ENCODE results near the gene COPS3. TPM values are rescaled to one million over a fixed set of nuclear protein-coding genes. Genes with fewer than 3 reads are reported as not detected.

Gene COPS3
- total RNA-seq, 1 experiment from 2014 or later = 113 TPM

DNA sequence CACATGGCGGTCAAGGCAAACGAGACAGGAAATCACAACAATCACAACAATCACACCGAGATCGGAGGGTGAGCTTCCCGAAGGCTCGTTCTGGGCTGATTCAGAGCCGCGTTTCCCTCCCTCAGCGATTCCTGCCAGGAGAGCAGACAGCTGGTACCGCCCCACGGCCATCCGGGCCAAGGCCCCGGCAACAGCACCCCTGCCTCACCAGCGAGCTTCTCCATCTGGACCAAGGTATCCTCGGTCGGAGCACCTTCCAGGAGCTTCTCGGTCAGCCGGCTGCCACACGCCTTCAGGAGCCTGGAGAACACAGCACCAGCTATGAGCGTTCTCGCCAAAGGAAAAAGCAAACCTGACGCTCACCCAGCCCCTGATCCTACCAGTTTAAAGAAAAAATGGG lies 59.7 kb downstream of the COPS3 start:
- no peaks in the 10 kb centered on the region for H3K27me3 ChIP-seq (ENCODE audit: insufficient read depth, low read length)
- no peak overlapping the region for H4K8ac ChIP-seq (replicated peaks; ENCODE audit: insufficient read length, low read depth, low read length)
- no peak overlapping the region for H3K4me2 ChIP-seq (ENCODE audit: insufficient read depth, insufficient read length, low read length)
- no peaks in the 10 kb centered on the region for H3K23me2 ChIP-seq (ENCODE audit: insufficient read length, low read depth, low read length, poor library complexity, severe bottlenecking)
- H3K27ac ChIP-seq (ENCODE audit: insufficient read length, low read depth, low read length) = no peak overlapping the region
- H3K79me1 ChIP-seq (ENCODE audit: insufficient read depth, low read depth, low read length, poor library complexity, severe bottlenecking) = no peaks in the 10 kb centered on the region
- no peak overlapping the region for H2AFZ ChIP-seq (ENCODE audit: low read length)
- peak overlapping the region; percentile 36 to 82 (median 48); a peak in 4 of 7 replicates for H3K27ac Mint-ChIP-seq
- no peak overlapping the region for H2BK5ac ChIP-seq (ENCODE audit: insufficient read length, low read length)
- TF ChIP-seq, protein P1, sequence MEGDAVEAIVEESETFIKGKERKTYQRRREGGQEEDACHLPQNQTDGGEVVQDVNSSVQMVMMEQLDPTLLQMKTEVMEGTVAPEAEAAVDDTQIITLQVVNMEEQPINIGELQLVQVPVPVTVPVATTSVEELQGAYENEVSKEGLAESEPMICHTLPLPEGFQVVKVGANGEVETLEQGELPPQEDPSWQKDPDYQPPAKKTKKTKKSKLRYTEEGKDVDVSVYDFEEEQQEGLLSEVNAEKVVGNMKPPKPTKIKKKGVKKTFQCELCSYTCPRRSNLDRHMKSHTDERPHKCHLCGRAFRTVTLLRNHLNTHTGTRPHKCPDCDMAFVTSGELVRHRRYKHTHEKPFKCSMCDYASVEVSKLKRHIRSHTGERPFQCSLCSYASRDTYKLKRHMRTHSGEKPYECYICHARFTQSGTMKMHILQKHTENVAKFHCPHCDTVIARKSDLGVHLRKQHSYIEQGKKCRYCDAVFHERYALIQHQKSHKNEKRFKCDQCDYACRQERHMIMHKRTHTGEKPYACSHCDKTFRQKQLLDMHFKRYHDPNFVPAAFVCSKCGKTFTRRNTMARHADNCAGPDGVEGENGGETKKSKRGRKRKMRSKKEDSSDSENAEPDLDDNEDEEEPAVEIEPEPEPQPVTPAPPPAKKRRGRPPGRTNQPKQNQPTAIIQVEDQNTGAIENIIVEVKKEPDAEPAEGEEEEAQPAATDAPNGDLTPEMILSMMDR (conservative IDR thresholded peaks at IDR 0.05) = no peak
- no peak overlapping the region for H2BK15ac ChIP-seq (ENCODE audit: low read depth, low read length)
- H3K36me3 Mint-ChIP-seq (ENCODE audit: insufficient read depth in 1 of 3, low read depth in 3 of 3) = peaks cover 42 to 91% (median 78%) of the 10 kb centered on the region in 3 experiments
- H2AK5ac ChIP-seq (ENCODE audit: insufficient read length, low read length) = no peak overlapping the region
- no peak overlapping the region for H4K5ac ChIP-seq (ENCODE audit: insufficient read length, low read depth, low read length)
- H2BK12ac ChIP-seq (ENCODE audit: insufficient read length, low read depth, low read length) = no peak overlapping the region
- no CpG with 5 or more reads among the region's 22 CpGs for WGBS (ENCODE audit: extremely low coverage, insufficient read length, low lambda C conversion rate)
- no peaks in the 10 kb centered on the region for H3K27me3 Mint-ChIP-seq (ENCODE audit: low read depth)
- no peaks in the 10 kb centered on the region for H3K79me2 ChIP-seq (ENCODE audit: insufficient read depth, low read length)
- no peak for DNase-seq
- H3K9me3 Mint-ChIP-seq = no peaks in the 10 kb centered on the region
- H2BK120ac ChIP-seq (ENCODE audit: low read depth, low read length, poor library complexity, severe bottlenecking) = no peak overlapping the region
- no peaks in the 10 kb centered on the region for H3K4me1 ChIP-seq (ENCODE audit: insufficient read depth, low read length)
- no peaks in the 10 kb centered on the region for H3K9me3 ChIP-seq (ENCODE audit: control insufficient read depth, low read depth, low read length)
- no peak overlapping the region; a peak in 1 of 5 replicates for H3K4me3 Mint-ChIP-seq
- H4K20me1 ChIP-seq (ENCODE audit: control insufficient read depth, insufficient read depth, insufficient read length) = no peaks in the 10 kb centered on the region
- H3K56ac ChIP-seq (ENCODE audit: insufficient read length, low read depth, low read length) = no peak overlapping the region
- H3K9ac ChIP-seq (ENCODE audit: extremely low read depth, insufficient read length, low read length) = no peak overlapping the region
- no peak overlapping the region for H4K91ac ChIP-seq (ENCODE audit: insufficient read length, low read depth, low read length)
- no peak overlapping the region for H3K14ac ChIP-seq (ENCODE audit: insufficient read depth, low read length)
- no peak overlapping the region for H3T11ph ChIP-seq (ENCODE audit: low read length)
- H3K4me1 Mint-ChIP-seq = peaks cover 0 to 6% of the 10 kb centered on the region in 2 experiments; a peak in 2 of 4 replicates
- no peak overlapping the region for H2BK20ac ChIP-seq (ENCODE audit: low read depth, low read length, poor library complexity, severe bottlenecking)
- H3K4ac ChIP-seq (ENCODE audit: low read depth, low read length) = no peak overlapping the region
- H3K23ac ChIP-seq (ENCODE audit: insufficient read length, low read depth, low read length) = no peak overlapping the region
- H3K18ac ChIP-seq (ENCODE audit: insufficient read length, low read depth, low read length) = no peak overlapping the region
